ENCODE results near the gene RNPEPL1. TPM values are rescaled to one million over a fixed set of nuclear protein-coding genes. Genes with fewer than 3 reads are reported as not detected.

The RNPEPL1 gene
- total RNA-seq, 4 donors from 2014 or later, result 76.1 to 99.9 (median 78.6) TPM

DNA sequence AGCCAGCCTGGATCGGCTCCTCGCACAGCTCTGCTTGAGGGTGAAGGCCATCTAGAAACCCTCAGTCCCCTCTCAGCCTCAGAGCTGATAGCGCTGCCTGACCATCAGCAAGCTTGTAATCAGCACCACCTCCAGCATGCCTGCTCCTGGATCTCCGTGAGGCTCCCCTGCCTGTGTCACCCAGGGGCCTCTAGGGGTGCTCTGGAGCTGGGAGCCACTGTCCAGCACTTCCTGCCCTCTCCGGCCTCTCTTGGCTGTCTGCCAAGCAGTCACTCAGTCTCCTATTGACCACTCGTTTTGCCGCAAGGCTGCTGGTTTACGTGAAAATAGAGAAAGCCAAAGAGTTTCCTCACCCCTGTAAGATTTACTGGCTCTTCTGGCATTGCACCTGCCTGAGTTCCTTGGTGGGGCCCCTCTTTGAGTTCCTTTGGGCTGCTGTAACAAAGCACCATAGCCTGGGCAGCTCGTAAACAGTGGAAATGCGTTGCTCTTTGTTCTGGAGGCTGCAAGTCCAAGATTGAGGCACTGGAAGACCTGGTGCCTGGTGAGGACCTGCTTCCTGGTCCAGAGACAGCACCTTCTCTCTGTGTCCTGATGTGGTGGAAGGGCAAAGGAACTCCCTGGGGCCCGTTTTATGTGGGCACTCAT lies 36.1 kb downstream of the RNPEPL1 start:
- WGBS, 2 donors, result 59 to 72% methylated on average over 10 of the region's 11 CpGs
- no peak for TF ChIP-seq POLR2A (IDR thresholded peaks at IDR 0.05)
- TF ChIP-seq, protein P1, sequence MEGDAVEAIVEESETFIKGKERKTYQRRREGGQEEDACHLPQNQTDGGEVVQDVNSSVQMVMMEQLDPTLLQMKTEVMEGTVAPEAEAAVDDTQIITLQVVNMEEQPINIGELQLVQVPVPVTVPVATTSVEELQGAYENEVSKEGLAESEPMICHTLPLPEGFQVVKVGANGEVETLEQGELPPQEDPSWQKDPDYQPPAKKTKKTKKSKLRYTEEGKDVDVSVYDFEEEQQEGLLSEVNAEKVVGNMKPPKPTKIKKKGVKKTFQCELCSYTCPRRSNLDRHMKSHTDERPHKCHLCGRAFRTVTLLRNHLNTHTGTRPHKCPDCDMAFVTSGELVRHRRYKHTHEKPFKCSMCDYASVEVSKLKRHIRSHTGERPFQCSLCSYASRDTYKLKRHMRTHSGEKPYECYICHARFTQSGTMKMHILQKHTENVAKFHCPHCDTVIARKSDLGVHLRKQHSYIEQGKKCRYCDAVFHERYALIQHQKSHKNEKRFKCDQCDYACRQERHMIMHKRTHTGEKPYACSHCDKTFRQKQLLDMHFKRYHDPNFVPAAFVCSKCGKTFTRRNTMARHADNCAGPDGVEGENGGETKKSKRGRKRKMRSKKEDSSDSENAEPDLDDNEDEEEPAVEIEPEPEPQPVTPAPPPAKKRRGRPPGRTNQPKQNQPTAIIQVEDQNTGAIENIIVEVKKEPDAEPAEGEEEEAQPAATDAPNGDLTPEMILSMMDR (IDR thresholded peaks at IDR 0.05), result no peak
- intact Hi-C loops (cut with DNase I; ENCODE audit: low total_unique reads), result no loop called here
- peak; percentile 42 to 91 for DNase-seq (ENCODE audit: low spot score in 2 of 2)
- H3K4me3 ChIP-seq (ENCODE audit: low read depth, poor library complexity, severe bottlenecking), result no peak overlapping the region

- WGBS, 2 donors, result 80 to 85% methylated on average over 19 of the region's 19 CpGs
Observed at GRCh38 chr2:240604939-240605716, 36.8 kb downstream of the RNPEPL1 start.

GRCh38 chr2:240605867-240606743 lies 37.8 kb downstream of the RNPEPL1 start:
- intact Hi-C loops (cut with DNase I; ENCODE audit: low total_unique reads), result no loop called here
- WGBS, 2 donors, result 83 to 91% methylated on average over 12 of the region's 12 CpGs
- peak in 1 of 2 donors; percentile 78 for DNase-seq (ENCODE audit: low spot score in 2 of 2)

More at GRCh38 chr2:240604939-240605716, 36.8 kb downstream of the RNPEPL1 start:
- no peak overlapping the region for H3K4me3 ChIP-seq (ENCODE audit: low read depth, poor library complexity, severe bottlenecking)
- DNase-seq (ENCODE audit: low spot score in 2 of 2), result peak in 1 of 2 donors; percentile 74
- intact Hi-C loops (cut with DNase I; ENCODE audit: low total_unique reads), result no loop called here
- TF ChIP-seq, protein P1 (IDR thresholded peaks at IDR 0.05), result no peak
- no peak for TF ChIP-seq POLR2A (IDR thresholded peaks at IDR 0.05)

DNA sequence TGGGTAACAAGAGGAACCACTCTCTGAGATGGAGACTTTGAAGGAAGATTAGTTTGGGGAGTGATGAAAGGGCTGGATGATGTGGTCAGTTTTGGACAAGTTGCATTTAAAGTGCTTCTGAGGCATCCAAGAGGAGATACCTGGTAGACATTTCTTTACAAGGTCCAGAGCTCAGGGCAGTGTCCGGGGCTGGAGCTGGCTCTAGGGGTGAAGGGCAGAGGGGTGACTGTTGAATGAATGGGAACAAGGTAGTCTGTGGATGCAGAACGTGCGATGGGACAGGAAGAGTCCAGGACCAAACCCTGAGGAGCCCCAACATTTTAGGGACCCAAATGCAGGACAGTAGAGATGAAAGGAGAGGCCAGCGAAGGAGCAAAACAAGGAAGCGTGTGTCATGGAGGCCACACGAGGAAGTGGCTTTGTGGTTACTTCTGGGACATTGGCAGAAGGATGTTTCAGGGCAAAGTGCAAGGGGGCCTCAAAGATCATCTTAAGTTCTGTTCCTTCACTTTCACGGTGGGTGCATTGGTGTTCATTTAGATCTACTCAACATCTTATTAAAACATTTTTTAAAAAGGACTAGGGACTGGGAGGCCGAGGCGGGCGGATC lies 43.4 kb downstream of the RNPEPL1 start:
- no peak overlapping the region for H3K4me3 ChIP-seq (ENCODE audit: low read depth, poor library complexity, severe bottlenecking)
- TF ChIP-seq, protein P1 (IDR thresholded peaks at IDR 0.05), result no peak
- TF ChIP-seq POLR2A (IDR thresholded peaks at IDR 0.05), result no peak
- 89 to 93% methylated on average over 10 of the region's 10 CpGs for WGBS, 2 donors
- intact Hi-C loops (cut with DNase I; ENCODE audit: low total_unique reads), result no loop called here
- DNase-seq (ENCODE audit: low spot score in 2 of 2), result peak in 1 of 2 donors; percentile 61

More at GRCh38 chr2:240605867-240606743, 37.8 kb downstream of the RNPEPL1 start:
- TF ChIP-seq POLR2A (IDR thresholded peaks at IDR 0.05), result no peak
- TF ChIP-seq, protein P1 (IDR thresholded peaks at IDR 0.05), result no peak
- H3K4me3 ChIP-seq (ENCODE audit: low read depth, poor library complexity, severe bottlenecking), result no peak overlapping the region

- no peak for DNase-seq (ENCODE audit: low spot score in 2 of 2)
- H3K4me3 ChIP-seq (ENCODE audit: low read depth, poor library complexity, severe bottlenecking), result no peak overlapping the region
- intact Hi-C loops (cut with DNase I; ENCODE audit: low total_unique reads), result no loop called here
- 92 to 95% methylated on average over 4 of the region's 4 CpGs for WGBS, 2 donors
- TF ChIP-seq POLR2A (IDR thresholded peaks at IDR 0.05), result no peak
- TF ChIP-seq, protein P1 (IDR thresholded peaks at IDR 0.05), result no peak
Observed at GRCh38 chr2:240613781-240614180, 45.5 kb downstream of the RNPEPL1 start.

Measured in lower leg skin (tissue), 4 donors.